Neural cell (in vitro differentiated cells): ENCODE data around the gene MYOZ1. TPM values are rescaled to one million over a fixed set of nuclear protein-coding genes. Genes with fewer than 3 reads are reported as not detected.

Experiments
- H2AFZ ChIP-seq: fragments of 200-600, 300-800 bp; sonication (generic), shearing (Covaris generic); 2 replicates; pipeline ENCODE4 v1.6.0; 2014; ENCODE audit warnings: low read depth, mild to moderate bottlenecking, antibody characterized with exemption, low read length, moderate library complexity
- H3F3A ChIP-seq: fragments of 200-600 bp; shearing (Covaris generic); 2 replicates; pipeline ENCODE4 v1.6.1; 2016; ENCODE audit warnings: mild to moderate bottlenecking, moderate library complexity, mixed read lengths, antibody characterized with exemption, low read length; ENCODE audit not compliant: insufficient read depth, poor library complexity, severe bottlenecking
- H3K27ac ChIP-seq: fragments of 200-600, 300-800 bp; sonication (generic), shearing (Covaris generic); 2 replicates; pipeline ENCODE4 v1.5.1; 2014; ENCODE audit warnings: mild to moderate bottlenecking, low read length, moderate library complexity
- H3K27me3 ChIP-seq: fragments of 300-800, 200-600 bp; sonication (generic), shearing (Covaris generic); 2 replicates; pipeline ENCODE4 v1.6.0; 2014; ENCODE audit warnings: mild to moderate bottlenecking, low read depth, low read length, moderate library complexity; ENCODE audit not compliant: insufficient read depth
- H3K36me3 ChIP-seq: fragments of 300-800, 200-600 bp; sonication (generic), shearing (Covaris generic); 2 replicates; pipeline ENCODE4 v1.5.1; 2014; ENCODE audit warnings: mild to moderate bottlenecking, antibody characterized with exemption, low read length, moderate library complexity; ENCODE audit not compliant: insufficient read depth
- H3K4me2 ChIP-seq: fragments of 300-800, 200-600 bp; sonication (generic), shearing (Covaris generic); 2 replicates; pipeline ENCODE4 v1.6.0; 2014; ENCODE audit warnings: mild to moderate bottlenecking, low read length
- H3K4me3 ChIP-seq: fragments of 300-800, 200-600 bp; sonication (generic), shearing (Covaris generic); 2 replicates; pipeline ENCODE4 v1.5.1; 2014; ENCODE audit warnings: mild to moderate bottlenecking, low read length, moderate library complexity
- H3K79me2 ChIP-seq: fragments of 200-600 bp; shearing (Covaris generic); replicated peaks from 2 replicates; pipeline ENCODE4 v1.6.0; 2014; ENCODE audit warnings: mild to moderate bottlenecking, low read length, moderate library complexity; ENCODE audit not compliant: insufficient read depth
- H3K9ac ChIP-seq: fragments of 300-800, 200-600 bp; sonication (generic), shearing (Covaris generic); 2 replicates; pipeline ENCODE4 v1.6.1; 2016; ENCODE audit warnings: mild to moderate bottlenecking, low read length, mixed read lengths
- H3K9me2 ChIP-seq: fragments of 200-600 bp; shearing (Covaris generic); 2 replicates; pipeline ENCODE4 v1.6.1; 2016; ENCODE audit warnings: mild to moderate bottlenecking, low read length, mixed read lengths; ENCODE audit not compliant: insufficient read depth
- H3K9me3 ChIP-seq: fragments of 200-600, 300-800 bp; sonication (generic), shearing (Covaris generic); 2 replicates; pipeline ENCODE4 v1.6.1; 2016; ENCODE audit warnings: mild to moderate bottlenecking, mixed run types, low read length, moderate library complexity, mixed read lengths
- H4K20me1 ChIP-seq: fragments of 200-600 bp; shearing (Covaris generic); 2 replicates; pipeline ENCODE4 v1.6.1; 2016; ENCODE audit warnings: mild to moderate bottlenecking, mixed run types; ENCODE audit not compliant: insufficient read depth
- EP300 ChIP-seq: fragments of 450-650 bp; conservative IDR thresholded peaks from 2 replicates; pipeline ENCODE4 v1.6.1; 2014; ENCODE audit warnings: antibody characterized with exemption, mild to moderate bottlenecking, moderate library complexity; ENCODE audit not compliant: poor library complexity, severe bottlenecking
- EZH2 ChIP-seq: fragments of 200-600, 300-800 bp; shearing (Covaris generic), sonication (generic); IDR thresholded peaks from 2 replicates; pipeline ENCODE4 v1.6.1; 2014; ENCODE audit warnings: antibody characterized with exemption, low read length, borderline replicate concordance, mild to moderate bottlenecking; ENCODE audit not compliant: insufficient read depth, poor library complexity, severe bottlenecking
- MXI1 ChIP-seq: fragments of 450-650 bp; conservative IDR thresholded peaks from 2 replicates; pipeline ENCODE4 v1.6.1; 2014; ENCODE audit warnings: antibody characterized with exemption, mild to moderate bottlenecking; ENCODE audit not compliant: poor library complexity, severe bottlenecking
- POLR2AphosphoS5 ChIP-seq: IDR thresholded peaks from 2 replicates; pipeline ENCODE4 v1.6.1; 2012
- RAD21 ChIP-seq: fragments of 450-650 bp; conservative IDR thresholded peaks from 2 replicates; pipeline ENCODE4 v1.6.1; 2014; ENCODE audit warnings: antibody characterized with exemption, mild to moderate bottlenecking, moderate library complexity
- REST ChIP-seq: IDR thresholded peaks from 2 replicates; pipeline ENCODE4 v1.6.1; 2012; ENCODE audit warnings: borderline replicate concordance
- SMC3 ChIP-seq: fragments of 450-650 bp; conservative IDR thresholded peaks from 2 replicates; pipeline ENCODE4 v1.6.1; 2014; ENCODE audit warnings: antibody characterized with exemption, mild to moderate bottlenecking, moderate library complexity; ENCODE audit not compliant: poor library complexity
- TAF1 ChIP-seq: IDR thresholded peaks from 2 replicates; pipeline ENCODE4 v1.6.1; 2012; ENCODE audit warnings: low read depth
- polyA plus RNA-seq: library from polyadenylated mRNA; depleted of rRNA; stranded (reverse); fragments of >200 nt; gene quantifications from 2 replicates; pipeline ENCODE4 v1.2.3, GENCODE V29; 2014
- TF ChIP-seq, protein P1 (sequence below): fragments of 450-650 bp; IDR thresholded peaks from 2 replicates; pipeline ENCODE4 v1.5.1; 2014; ENCODE audit warnings: antibody characterized with exemption, mild to moderate bottlenecking, moderate library complexity; ENCODE audit not compliant: poor library complexity, severe bottlenecking

The MYOZ1 gene
- polyA plus RNA-seq, 1 donor from 2014 or later, result 0.61 TPM

DNA sequence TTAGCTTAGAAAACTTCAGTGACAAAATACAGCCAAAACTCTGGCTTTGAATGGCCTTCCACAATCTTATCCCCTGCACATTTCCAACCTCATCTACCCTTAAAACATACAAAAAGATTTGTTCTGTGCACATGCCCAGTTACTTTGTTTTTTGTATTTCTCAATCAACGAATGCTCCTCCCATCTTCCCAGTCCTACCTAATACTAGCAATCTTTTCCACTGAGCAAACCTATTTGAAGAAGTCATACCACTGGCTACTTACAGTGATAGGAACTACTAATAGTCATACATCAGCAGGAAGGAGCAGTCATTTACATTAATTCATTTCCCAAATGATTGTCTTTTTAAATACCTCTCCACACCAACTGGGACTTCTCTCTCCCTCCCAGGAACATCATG is 52.6 kb downstream of the MYOZ1 start:
- no peak overlapping the region for H3K27ac ChIP-seq
- no peaks in the 10 kb centered on the region for H3K36me3 ChIP-seq
- H2AFZ ChIP-seq, result no peak overlapping the region

DNA sequence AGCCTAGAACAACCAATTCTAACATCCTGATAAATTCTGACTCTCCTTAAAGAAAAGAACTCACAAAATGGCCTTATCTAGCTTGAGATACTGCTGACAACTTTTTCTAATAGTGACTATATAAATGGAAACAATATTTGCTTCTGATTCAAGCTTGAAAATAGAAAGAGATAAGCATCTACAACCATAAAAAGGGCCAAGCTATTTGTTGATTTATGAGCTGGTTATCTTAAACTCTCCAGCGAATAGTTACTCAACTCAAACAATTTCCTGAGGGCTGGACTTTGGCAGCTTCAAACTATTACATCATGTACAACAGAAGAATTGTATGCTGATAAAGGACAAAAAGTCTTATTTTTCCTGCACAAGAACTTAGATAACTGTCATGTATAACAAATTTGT is 54.7 kb downstream of the MYOZ1 start:
- no peak overlapping the region for H2AFZ ChIP-seq
- H3K79me2 ChIP-seq, result peaks cover 11% of the 10 kb centered on the region
- no peak overlapping the region for H3K9ac ChIP-seq
- TF ChIP-seq REST, result no peak
- no peak for TF ChIP-seq MXI1
- no peak for TF ChIP-seq SMC3
- TF ChIP-seq EZH2, result no peak
- TF ChIP-seq RAD21, result no peak
- no peak for TF ChIP-seq EP300
- TF ChIP-seq TAF1, result no peak
- TF ChIP-seq, protein P1, sequence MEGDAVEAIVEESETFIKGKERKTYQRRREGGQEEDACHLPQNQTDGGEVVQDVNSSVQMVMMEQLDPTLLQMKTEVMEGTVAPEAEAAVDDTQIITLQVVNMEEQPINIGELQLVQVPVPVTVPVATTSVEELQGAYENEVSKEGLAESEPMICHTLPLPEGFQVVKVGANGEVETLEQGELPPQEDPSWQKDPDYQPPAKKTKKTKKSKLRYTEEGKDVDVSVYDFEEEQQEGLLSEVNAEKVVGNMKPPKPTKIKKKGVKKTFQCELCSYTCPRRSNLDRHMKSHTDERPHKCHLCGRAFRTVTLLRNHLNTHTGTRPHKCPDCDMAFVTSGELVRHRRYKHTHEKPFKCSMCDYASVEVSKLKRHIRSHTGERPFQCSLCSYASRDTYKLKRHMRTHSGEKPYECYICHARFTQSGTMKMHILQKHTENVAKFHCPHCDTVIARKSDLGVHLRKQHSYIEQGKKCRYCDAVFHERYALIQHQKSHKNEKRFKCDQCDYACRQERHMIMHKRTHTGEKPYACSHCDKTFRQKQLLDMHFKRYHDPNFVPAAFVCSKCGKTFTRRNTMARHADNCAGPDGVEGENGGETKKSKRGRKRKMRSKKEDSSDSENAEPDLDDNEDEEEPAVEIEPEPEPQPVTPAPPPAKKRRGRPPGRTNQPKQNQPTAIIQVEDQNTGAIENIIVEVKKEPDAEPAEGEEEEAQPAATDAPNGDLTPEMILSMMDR, result no peak
- TF ChIP-seq POLR2AphosphoS5, result no peak
- no peaks in the 10 kb centered on the region for H3K9me3 ChIP-seq
- no peaks in the 10 kb centered on the region for H3F3A ChIP-seq
- H4K20me1 ChIP-seq, result no peaks in the 10 kb centered on the region
- H3K27ac ChIP-seq, result no peak overlapping the region
- H3K9me2 ChIP-seq, result no peaks in the 10 kb centered on the region
- H3K36me3 ChIP-seq, result no peaks in the 10 kb centered on the region
- no peak overlapping the region for H3K4me3 ChIP-seq
- no peak overlapping the region for H3K4me2 ChIP-seq
- no peaks in the 10 kb centered on the region for H3K27me3 ChIP-seq

More for the DNA sequence above, 52.6 kb downstream of the MYOZ1 start:
- Histone ChIP-seq H3K79me2 (peaks cover 11% of the 10 kb centered on the region), H4K20me1 (no peaks in the 10 kb centered on the region), H3F3A (no peaks in the 10 kb centered on the region), H3K4me3 (no peak overlapping the region), H3K27me3 (no peaks in the 10 kb centered on the region), H3K4me2 (no peak overlapping the region), H3K9ac (no peak overlapping the region), H3K9me2 (no peaks in the 10 kb centered on the region), H3K9me3 (no peaks in the 10 kb centered on the region)
- TF ChIP-seq EZH2 (no peak), RAD21 (no peak), SMC3 (no peak), TAF1 (no peak), POLR2AphosphoS5 (no peak), EP300 (no peak)
